HepG2 (cell line): ENCODE results near the gene PFDN2. TPM values are rescaled to one million over a fixed set of nuclear protein-coding genes. Genes with fewer than 3 reads are reported as not detected.
A peak's percentile ranks its signal among the peaks of the same experiment; 100 is the strongest.

Experiments used
- CBX1 ChIP-seq: IDR thresholded peaks from one replicate; pipeline ENCODE4 v1.6.1; 2016; ENCODE audit warnings: antibody characterized with exemption, low read depth
- DNMT3B ChIP-seq: conservative IDR thresholded peaks from 2 replicates; pipeline ENCODE4 v1.6.1; 2016; ENCODE audit warnings: missing biosample characterization, control low read depth
- FOXK2 ChIP-seq: fragments of 450-650 bp; IDR thresholded peaks from 2 replicates; pipeline ENCODE4 v1.6.1; 2016
- GABPA ChIP-seq, 2 experiments: IDR thresholded peaks; 2 replicates each; pipeline ENCODE4 v1.6.1; 2011 to 2016; ENCODE audit warnings: low read depth in 2 of 2, low read length in 1 of 2, missing biosample characterization in 1 of 2, missing genetic modification characterization in 1 of 2
- KMT2A ChIP-seq: sonication (generic); formaldehyde crosslinking; IDR thresholded peaks from 2 replicates; pipeline ENCODE4 v1.4.0; 2020; ENCODE audit warnings: missing genetic modification reagents
- MAX ChIP-seq: IDR thresholded peaks from 2 replicates; pipeline ENCODE4 v1.6.1; 2012; ENCODE audit warnings: inconsistent platforms
- MBD4 ChIP-seq: IDR thresholded peaks from 2 replicates; pipeline ENCODE4 v1.6.1; 2012; ENCODE audit warnings: low read length, inconsistent platforms, borderline replicate concordance
- NFRKB ChIP-seq: fragments of 450-650 bp; IDR thresholded peaks from 2 replicates; pipeline ENCODE4 v1.6.1; 2017
- PRMT3 ChIP-seq: sonication (generic); formaldehyde crosslinking; IDR thresholded peaks from 2 replicates; pipeline ENCODE4 v1.8.1; 2022; ENCODE audit warnings: low read depth, mild to moderate bottlenecking, moderate library complexity, missing genetic modification reagents, borderline replicate concordance
- PTBP1 ChIP-seq: fragments of 200-400 bp; formaldehyde crosslinking; IDR thresholded peaks from 2 replicates; pipeline ENCODE4 v1.6.1; 2018; ENCODE audit warnings: low read length, low read depth; ENCODE audit not compliant: poor library complexity, severe bottlenecking
- TAF15 ChIP-seq: fragments of 200-400 bp; formaldehyde crosslinking; IDR thresholded peaks from one replicate; pipeline ENCODE4 v1.6.1; 2018; ENCODE audit warnings: mild to moderate bottlenecking, low read depth, low read length; ENCODE audit not compliant: poor library complexity, severe bottlenecking
- TBX3 ChIP-seq: fragments of 450-650 bp; IDR thresholded peaks from 2 replicates; pipeline ENCODE4 v1.6.1; 2017; ENCODE audit warnings: antibody characterized with exemption, mild to moderate bottlenecking, inconsistent platforms, borderline replicate concordance
- XRCC5 ChIP-seq: fragments of 200-400 bp; formaldehyde crosslinking; optimal IDR thresholded peaks from 2 replicates; pipeline ENCODE3; 2017; ENCODE audit warnings: mild to moderate bottlenecking, low read length
- ZFP36L2 ChIP-seq: sonication (generic); formaldehyde crosslinking; IDR thresholded peaks from 2 replicates; pipeline ENCODE4 v1.4.0; 2020; ENCODE audit warnings: missing genetic modification reagents
- ZNF143 ChIP-seq: sonication (generic); formaldehyde crosslinking; IDR thresholded peaks from 2 replicates; pipeline ENCODE4 v1.4.0; 2020; ENCODE audit warnings: missing genetic modification reagents
- ZNF275 ChIP-seq: sonication (generic); formaldehyde crosslinking; IDR thresholded peaks from 2 replicates; pipeline ENCODE4 v1.8.0; 2022; ENCODE audit warnings: missing genetic modification reagents, mild to moderate bottlenecking, inconsistent platforms, borderline replicate concordance
- ZNF619 ChIP-seq: sonication (generic); formaldehyde crosslinking; IDR thresholded peaks from 2 replicates; pipeline ENCODE4 v1.4.0; 2020; ENCODE audit warnings: mild to moderate bottlenecking, missing genetic modification reagents
- polyA plus RNA-seq, 8 experiments: library from polyadenylated mRNA; depleted of rRNA in 3 of 8; stranded (reverse) in 7 of 8; unstranded in 1 of 8; fragments of >200 nt; fragmentation: Illumina TruSeq in 4 of 8; extraction: Trizol in 4 of 8; gene quantifications; 2 replicates each; pipeline versions ENCODE4 v1.2.1 to v1.2.3, GENCODE V29; 2011 to 2016; ENCODE audit warnings: low read depth in 4 of 8, missing spikeins in 1 of 8, mixed read lengths in 1 of 8; ENCODE audit not compliant: insufficient read depth in 1 of 8
- total RNA-seq, 5 experiments: library from RNA; depleted of rRNA; stranded (reverse); fragments of >200 nt; fragmentation: Illumina TruSeq; extraction: Trizol; gene quantifications; 2 replicates each; pipeline ENCODE4 v1.2.3, GENCODE V29; 2016; ENCODE audit warnings: low read depth in 1 of 5
- TF ChIP-seq, protein P1 (sequence below), 2 experiments: sonication (generic) in 1 of 2; formaldehyde crosslinking in 1 of 2; IDR thresholded peaks; 2 replicates each; pipeline versions ENCODE4 v1.6.1 to v1.9.0; 2014 to 2022; ENCODE audit warnings: antibody characterized with exemption in 1 of 2, borderline replicate concordance in 1 of 2, inconsistent platforms in 1 of 2, low read depth in 1 of 2, missing genetic modification reagents in 1 of 2
- TF ChIP-seq, protein P2 (sequence below): sonication (generic); formaldehyde crosslinking; IDR thresholded peaks from 2 replicates; pipeline ENCODE4 v1.4.0; 2020; ENCODE audit warnings: mild to moderate bottlenecking, missing genetic modification reagents
- TF ChIP-seq, protein P3 (sequence below): sonication (generic); formaldehyde crosslinking; IDR thresholded peaks from 2 replicates; pipeline ENCODE4 v1.4.0; 2020; ENCODE audit warnings: missing genetic modification reagents

The PFDN2 gene
- total and polyA plus RNA-seq, 2 of the 13 experiments (the other 11 are each of a cell fraction or from before 2014, with no cell fraction given): 62.6 to 63.6 TPM

DNA sequence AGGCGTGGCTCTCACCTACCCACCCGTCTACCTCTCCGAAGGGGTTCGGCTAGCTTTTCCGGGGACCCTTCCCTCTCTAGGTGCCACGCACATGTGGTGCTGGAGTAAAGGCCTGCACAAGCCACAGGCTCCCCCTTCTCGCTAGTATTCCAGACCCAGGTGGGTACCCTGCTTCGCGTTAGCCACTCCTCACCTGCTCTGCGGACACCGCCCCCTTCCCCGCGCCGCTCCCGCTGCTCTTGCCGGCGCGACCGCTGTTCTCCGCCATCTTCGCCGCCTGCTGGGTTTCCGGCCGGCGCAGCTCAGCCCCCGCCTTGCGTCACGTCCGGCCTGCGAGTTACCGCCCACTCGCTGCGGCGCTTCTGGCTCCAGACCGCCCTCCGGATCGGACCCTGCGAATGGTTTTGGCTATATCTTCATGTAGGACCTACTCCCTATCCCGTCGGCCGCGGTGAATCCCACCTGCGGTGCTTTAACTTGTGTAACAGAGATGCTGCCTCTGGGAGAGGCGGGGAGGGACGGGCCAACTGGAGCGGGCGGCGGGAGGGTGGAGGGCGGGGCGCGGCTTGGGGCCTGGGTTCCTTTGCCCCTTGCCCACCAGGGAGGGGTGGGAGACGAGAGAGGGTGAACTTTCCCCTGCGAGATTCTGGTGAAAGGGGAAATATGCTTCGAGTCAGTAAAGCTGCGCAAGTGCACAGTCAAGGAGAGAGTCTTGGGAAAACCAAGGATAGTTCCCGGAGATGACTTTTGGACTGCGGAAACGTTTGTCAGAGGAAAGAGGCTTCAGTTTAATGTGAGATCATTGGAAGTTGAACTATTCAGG lies at the start of gene PFDN2, which contains the start of gene NIT1 (continued):
- TF ChIP-seq, protein P1, sequence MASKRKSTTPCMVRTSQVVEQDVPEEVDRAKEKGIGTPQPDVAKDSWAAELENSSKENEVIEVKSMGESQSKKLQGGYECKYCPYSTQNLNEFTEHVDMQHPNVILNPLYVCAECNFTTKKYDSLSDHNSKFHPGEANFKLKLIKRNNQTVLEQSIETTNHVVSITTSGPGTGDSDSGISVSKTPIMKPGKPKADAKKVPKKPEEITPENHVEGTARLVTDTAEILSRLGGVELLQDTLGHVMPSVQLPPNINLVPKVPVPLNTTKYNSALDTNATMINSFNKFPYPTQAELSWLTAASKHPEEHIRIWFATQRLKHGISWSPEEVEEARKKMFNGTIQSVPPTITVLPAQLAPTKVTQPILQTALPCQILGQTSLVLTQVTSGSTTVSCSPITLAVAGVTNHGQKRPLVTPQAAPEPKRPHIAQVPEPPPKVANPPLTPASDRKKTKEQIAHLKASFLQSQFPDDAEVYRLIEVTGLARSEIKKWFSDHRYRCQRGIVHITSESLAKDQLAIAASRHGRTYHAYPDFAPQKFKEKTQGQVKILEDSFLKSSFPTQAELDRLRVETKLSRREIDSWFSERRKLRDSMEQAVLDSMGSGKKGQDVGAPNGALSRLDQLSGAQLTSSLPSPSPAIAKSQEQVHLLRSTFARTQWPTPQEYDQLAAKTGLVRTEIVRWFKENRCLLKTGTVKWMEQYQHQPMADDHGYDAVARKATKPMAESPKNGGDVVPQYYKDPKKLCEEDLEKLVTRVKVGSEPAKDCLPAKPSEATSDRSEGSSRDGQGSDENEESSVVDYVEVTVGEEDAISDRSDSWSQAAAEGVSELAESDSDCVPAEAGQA (IDR thresholded peaks at IDR 0.05; ENCODE audit: low read depth): peak; percentile 92
- TF ChIP-seq, protein P1 (CRISPR knock-in tag; IDR thresholded peaks at IDR 0.05; ENCODE audit: borderline replicate concordance): no peak
- TF ChIP-seq MBD4 (no peak), FOXK2 (no peak), ZFP36L2 (CRISPR knock-in tag) (no peak; the same call in 1 of the 2 replicates), CBX1 (peak; percentile 66), GABPA (IDR thresholded peaks at IDR 0.05; ENCODE audit: low read depth, low read length) (peak; percentile 92), GABPA (CRISPR knock-in tag; IDR thresholded peaks at IDR 0.05; ENCODE audit: low read depth) (peak; percentile 94), PRMT3 (CRISPR knock-in tag) (no peak), TBX3 (no peak), XRCC5 (peak; percentile 29), MAX (peak; percentile 69; the same call in 1 of the 2 replicates), KMT2A (CRISPR knock-in tag) (peak; percentile 77), TAF15 (no peak), PTBP1 (peak; percentile 68), DNMT3B (no peak), ZNF619 (CRISPR knock-in tag) (peak; percentile 89), NFRKB (no peak), ZNF275 (CRISPR knock-in tag) (peak; percentile 71; the same call in 1 of the 2 replicates), ZNF143 (CRISPR knock-in tag) (peak; percentile 56; the same call in 1 of the 2 replicates)
- TF ChIP-seq, protein P2, sequence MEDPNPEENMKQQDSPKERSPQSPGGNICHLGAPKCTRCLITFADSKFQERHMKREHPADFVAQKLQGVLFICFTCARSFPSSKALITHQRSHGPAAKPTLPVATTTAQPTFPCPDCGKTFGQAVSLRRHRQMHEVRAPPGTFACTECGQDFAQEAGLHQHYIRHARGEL: no peak
- TF ChIP-seq, protein P3, sequence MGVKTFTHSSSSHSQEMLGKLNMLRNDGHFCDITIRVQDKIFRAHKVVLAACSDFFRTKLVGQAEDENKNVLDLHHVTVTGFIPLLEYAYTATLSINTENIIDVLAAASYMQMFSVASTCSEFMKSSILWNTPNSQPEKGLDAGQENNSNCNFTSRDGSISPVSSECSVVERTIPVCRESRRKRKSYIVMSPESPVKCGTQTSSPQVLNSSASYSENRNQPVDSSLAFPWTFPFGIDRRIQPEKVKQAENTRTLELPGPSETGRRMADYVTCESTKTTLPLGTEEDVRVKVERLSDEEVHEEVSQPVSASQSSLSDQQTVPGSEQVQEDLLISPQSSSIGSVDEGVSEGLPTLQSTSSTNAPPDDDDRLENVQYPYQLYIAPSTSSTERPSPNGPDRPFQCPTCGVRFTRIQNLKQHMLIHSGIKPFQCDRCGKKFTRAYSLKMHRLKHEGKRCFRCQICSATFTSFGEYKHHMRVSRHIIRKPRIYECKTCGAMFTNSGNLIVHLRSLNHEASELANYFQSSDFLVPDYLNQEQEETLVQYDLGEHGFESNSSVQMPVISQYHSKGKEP (CRISPR knock-in tag): no peak
